HPDE6-E6E7 (cell line): Measurements from ENCODE around the gene BRD9.

Experiments used
- DNase-seq: peaks from one replicate; pipeline ENCODE4 v3.0.0; 2011; ENCODE audit warnings: missing footprints; ENCODE audit errors: extremely low spot score

BRD9 gene

GRCh38 chr5:903756-904096 lies 11.1 kb upstream of the BRD9 start:
- no peak for DNase-seq

GRCh38 chr5:902129-902916 lies 9.7 kb upstream of the BRD9 start:
- DNase-seq: no peak

- DNase-seq: no peak
These were observed 8.2 kb upstream of the BRD9 start for GRCh38 chr5:900781-901180.

GRCh38 chr5:893711-894110 lies 1.1 kb upstream of the BRD9 start:
- no peak for DNase-seq

GRCh38 chr5:893137-893506 lies 521 bp upstream of the BRD9 start:
- no peak for DNase-seq

- peak; percentile 49 for DNase-seq
These were observed 686 bp downstream of the BRD9 start for GRCh38 chr5:891837-892393.

- no peak for DNase-seq
These were observed 1.3 kb downstream of the BRD9 start for GRCh38 chr5:891117-891836.

- no peak for DNase-seq
These were observed 3.4 kb downstream of the BRD9 start for GRCh38 chr5:889075-889710.

- no peak for DNase-seq
These were observed 4.0 kb downstream of the BRD9 start for GRCh38 chr5:888638-889035.

GRCh38 chr5:887947-888637 lies 4.5 kb downstream of the BRD9 start:
- DNase-seq: no peak

GRCh38 chr5:886716-887325 lies 5.8 kb downstream of the BRD9 start:
- DNase-seq: no peak

GRCh38 chr5:886036-886435 lies 6.6 kb downstream of the BRD9 start:
- DNase-seq: no peak

- DNase-seq: no peak
These were observed 7.1 kb downstream of the BRD9 start for GRCh38 chr5:885529-885928.

- no peak for DNase-seq
These were observed 7.5 kb downstream of the BRD9 start for GRCh38 chr5:885127-885442.

GRCh38 chr5:884345-885126 lies 8.1 kb downstream of the BRD9 start:
- DNase-seq: no peak

GRCh38 chr5:883475-884181 lies 9.0 kb downstream of the BRD9 start:
- no peak for DNase-seq

GRCh38 chr5:882253-883183 lies 10.1 kb downstream of the BRD9 start:
- DNase-seq: no peak

GRCh38 chr5:881551-881935 lies 11.1 kb downstream of the BRD9 start:
- DNase-seq: no peak

GRCh38 chr5:880816-881550 lies 11.6 kb downstream of the BRD9 start:
- no peak for DNase-seq
